Prostate gland (tissue), 2 donors: ENCODE results near the gene ABO.

ENCODE experiments used
- CTCF ChIP-seq, 4 experiments: fragments of 200-600 bp in 2 of 4; fragments of 450-650 bp in 2 of 4; sonication (generic) in 2 of 4; IDR thresholded peaks; 1 replicate in 3 of 4; 2 replicates in 1 of 4; pipeline ENCODE4 v1.5.1; 2016 to 2019; ENCODE audit warnings: antibody characterized with exemption in 4 of 4, mild to moderate bottlenecking in 2 of 4, moderate library complexity in 2 of 4
- POLR2AphosphoS5 ChIP-seq: sonication (generic); formaldehyde crosslinking; IDR thresholded peaks from one replicate; pipeline ENCODE4 v1.6.1; 2017; ENCODE audit warnings: antibody characterized with exemption

GRCh38 chr9:133257465-133257956, 17.5 kb downstream of the ABO start:
- TF ChIP-seq CTCF (IDR thresholded peaks at IDR 0.05) (no peak), POLR2AphosphoS5 (peak; percentile 4)
